Adrenal gland (tissue), 5 donors: ENCODE measurements around the gene SETD3.

Source experiments
- CTCF ChIP-seq, 6 experiments: fragments of 450-650 bp in 4 of 6; fragments of 200-600 bp in 2 of 6; sonication (generic) in 1 of 6; IDR thresholded peaks; 1 replicate in 5 of 6; 2 replicates in 1 of 6; pipeline versions ENCODE4 v1.5.1 to v1.8.0; 2016 to 2021; ENCODE audit warnings: antibody characterized with exemption in 6 of 6, mild to moderate bottlenecking in 2 of 6, moderate library complexity in 1 of 6
- POLR2A ChIP-seq, 2 donors: fragments of 450-650 bp; IDR thresholded peaks; one replicate each; pipeline ENCODE4 v1.6.1; 2017; ENCODE audit warnings: antibody characterized with exemption in 2 of 2, mild to moderate bottlenecking in 2 of 2, moderate library complexity in 1 of 2
- donor health status: DM: no; HTN: no; CAD: no.

GRCh38 chr14:99350751-99351150 is 129.9 kb downstream of the SETD3 start:
- TF ChIP-seq CTCF (IDR thresholded peaks at IDR 0.05) (no peak), POLR2A (IDR thresholded peaks at IDR 0.05) (no peak)
